Endothelial cell of umbilical vein (primary cell): Measurements from ENCODE around the gene SLC25A34. TPM values are rescaled to one million over a fixed set of nuclear protein-coding genes. Genes with fewer than 3 reads are reported as not detected.

ENCODE experiments used
- BruUV-seq: library from RNA; stranded (reverse); fragments of 400-500 nt; replicated peaks from 2 replicates; lab custom pipeline; 2021; lab: Mats Ljungman, UMichigan
- CTCF ChIA-PET: fragments of 300-600, 350-600 bp; sonication (Branson Sonifier 250); formaldehyde crosslinking; loops from one replicate; lab custom pipeline; 2021; ENCODE audit warnings: antibody characterized with exemption, inconsistent platforms; lab: Charles Lee
- POLR2A ChIA-PET: fragments of 300-600, 350-600 bp; sonication (Branson Sonifier 250); formaldehyde crosslinking; loops from one replicate; lab custom pipeline; 2021; ENCODE audit warnings: antibody characterized with exemption, inconsistent platforms; lab: Charles Lee
- DNase-seq: peaks from one replicate; pipeline ENCODE4 v3.0.0-alpha.2; 2011; ENCODE audit warnings: low read depth, low spot score
- FAIRE-seq: peaks from 2 replicates; lab custom pipeline; 2011; peaks lifted over from hg19 to GRCh38; lab: Jason Lieb, UNC
- H2AFZ ChIP-seq: 2 replicates; pipeline ENCODE4 v1.6.0; 2012; ENCODE audit warnings: low read depth, low read length, control low read depth, inconsistent platforms
- H3K27ac ChIP-seq: 2 replicates; pipeline ENCODE4 v1.5.1; 2011; ENCODE audit warnings: low read depth, mild to moderate bottlenecking, control low read depth, low read length, moderate library complexity; ENCODE audit not compliant: insufficient read depth
- H3K27me3 ChIP-seq, 2 experiments: 2 replicates each; pipeline versions ENCODE4 v1.6.0 to v1.6.1; 2011; ENCODE audit warnings: low read length in 2 of 2, mixed read lengths in 1 of 2; ENCODE audit not compliant: control insufficient read depth in 2 of 2, insufficient read depth in 2 of 2
- H3K36me3 ChIP-seq, 2 experiments: 2 replicates in 1 of 2; 3 replicates in 1 of 2; pipeline ENCODE4 v1.5.1; 2011; ENCODE audit warnings: low read length in 2 of 2, mild to moderate bottlenecking in 1 of 2, moderate library complexity in 1 of 2; ENCODE audit not compliant: control insufficient read depth in 2 of 2, insufficient read depth in 2 of 2; ENCODE audit errors: extremely low read depth in 1 of 2
- H3K4me1 ChIP-seq: 3 replicates; pipeline ENCODE4 v1.5.1; 2011; ENCODE audit warnings: mild to moderate bottlenecking, low read length; ENCODE audit not compliant: control insufficient read depth, insufficient read depth; ENCODE audit errors: extremely low read depth
- H3K4me2 ChIP-seq: 2 replicates; pipeline ENCODE4 v1.6.1; 2011; ENCODE audit warnings: low read length, control low read depth, mixed read lengths; ENCODE audit not compliant: insufficient read depth
- H3K4me3 ChIP-seq, 3 experiments: fragments of 200-600 bp in 1 of 3; sonication (generic), shearing (Covaris generic) in 1 of 3; replicated peaks in 1 of 3; 2 replicates each; pipeline ENCODE4 v1.5.1; 2011 to 2016; ENCODE audit warnings: control low read depth in 3 of 3, low read length in 3 of 3, mild to moderate bottlenecking in 2 of 3, inconsistent platforms in 1 of 3, low read depth in 1 of 3, moderate library complexity in 1 of 3; ENCODE audit not compliant: insufficient read depth in 1 of 3
- H3K79me2 ChIP-seq: 2 replicates; pipeline ENCODE4 v1.6.0; 2012; ENCODE audit warnings: low read length, inconsistent platforms; ENCODE audit not compliant: control insufficient read depth, insufficient read depth
- H3K9ac ChIP-seq: replicated peaks from 2 replicates; pipeline ENCODE3; 2011; ENCODE audit warnings: low read length, control low read depth; ENCODE audit not compliant: insufficient read depth; ENCODE audit errors: extremely low read depth
- H3K9me1 ChIP-seq: replicated peaks from 3 replicates; pipeline ENCODE4 v1.6.0; 2011; ENCODE audit warnings: mild to moderate bottlenecking, low read length; ENCODE audit not compliant: control insufficient read depth, insufficient read depth; ENCODE audit errors: extremely low read depth
- H3K9me3 ChIP-seq: replicated peaks from 2 replicates; pipeline ENCODE4 v1.5.1; 2012; ENCODE audit warnings: low read length, inconsistent platforms; ENCODE audit not compliant: control insufficient read depth, insufficient read depth
- H4K20me1 ChIP-seq: replicated peaks from 2 replicates; pipeline ENCODE3; 2011; ENCODE audit warnings: mild to moderate bottlenecking, low read length; ENCODE audit not compliant: control insufficient read depth, insufficient read depth; ENCODE audit errors: extremely low read depth
- CTCF ChIP-seq, 2 donors: IDR thresholded peaks; 1 replicate in 1 of 2; 2 replicates in 1 of 2; pipeline ENCODE4 v1.5.1; 2011; ENCODE audit warnings: low read length in 2 of 2, mild to moderate bottlenecking in 2 of 2, moderate library complexity in 2 of 2, control low read depth in 1 of 2, inconsistent platforms in 1 of 2, low read depth in 1 of 2; ENCODE audit not compliant: insufficient read depth in 1 of 2; ENCODE audit errors: extremely low read depth in 1 of 2
- EZH2 ChIP-seq: IDR thresholded peaks from 2 replicates; pipeline ENCODE4 v1.6.1; 2012; ENCODE audit warnings: borderline replicate concordance, low read depth, mild to moderate bottlenecking, moderate library complexity, low read length, inconsistent platforms; ENCODE audit not compliant: severe bottlenecking
- FOS ChIP-seq: IDR thresholded peaks from 2 replicates; pipeline ENCODE4 v1.6.1; 2011; ENCODE audit warnings: mild to moderate bottlenecking, low read length, moderate library complexity, borderline replicate concordance; ENCODE audit not compliant: insufficient read depth
- GATA2 ChIP-seq: IDR thresholded peaks from 2 replicates; pipeline ENCODE4 v1.7.0; 2011; ENCODE audit warnings: low read depth, mild to moderate bottlenecking, moderate library complexity, mixed read lengths, low read length; ENCODE audit not compliant: insufficient read length, insufficient read depth
- JUN ChIP-seq: IDR thresholded peaks from 2 replicates; pipeline ENCODE4 v1.6.1; 2011; ENCODE audit warnings: borderline replicate concordance, low read depth; ENCODE audit not compliant: insufficient read length, insufficient read depth
- MAX ChIP-seq: IDR thresholded peaks from 2 replicates; pipeline ENCODE4 v1.6.1; 2011; ENCODE audit not compliant: insufficient read depth, insufficient read length
- MYC ChIP-seq: IDR thresholded peaks from one replicate; pipeline ENCODE4 v1.6.1; 2011; ENCODE audit warnings: mild to moderate bottlenecking, low read depth, low read length
- POLR2A ChIP-seq: IDR thresholded peaks from 2 replicates; pipeline ENCODE4 v1.6.1; 2012; ENCODE audit warnings: low read depth, mild to moderate bottlenecking, control low read depth, low read length
- POLR2AphosphoS5 ChIP-seq: IDR thresholded peaks from 2 replicates; pipeline ENCODE4 v1.6.1; 2012; ENCODE audit warnings: low read depth, mild to moderate bottlenecking, control low read depth, low read length, moderate library complexity; ENCODE audit not compliant: insufficient read depth
- dilution Hi-C: fragments of 300-500 bp; cut with MboI; formaldehyde crosslinking; loops from one replicate; pipeline ENCODE4 v1.15.0; 2019; ENCODE audit warnings: low sequenced_read_pairs; ENCODE audit not compliant: extremely low pct_ligation_motif_present
- intact Hi-C: fragments of 100-400 bp; cut with micrococcal nuclease; formaldehyde crosslinking; loops from one replicate; pipeline ENCODE4 v1.10.0; 2022
- polyA plus RNA-seq, 4 experiments: library from polyadenylated mRNA; depleted of rRNA in 3 of 4; stranded (reverse) in 3 of 4; unstranded in 1 of 4; fragments of >200 nt; gene quantifications; 2 replicates each; pipeline versions ENCODE4 v1.2.1 to v1.2.3, GENCODE V29; 2011 to 2012; ENCODE audit warnings: missing spikeins in 1 of 4
- total RNA-seq: library from RNA; stranded (reverse); gene quantifications from 2 replicates; pipeline ENCODE4 v1.2.3, GENCODE V29; 2021

The SLC25A34 gene
- total and polyA plus RNA-seq, 2 donors (not counting 3 experiments of a cell fraction or from before 2014, with no cell fraction given) = 0.90 to 1.1 TPM

GRCh38 chr1:15704526-15705183 is 31.4 kb upstream of the SLC25A34 start:
- CTCF ChIA-PET = interaction anchor here (0.9 kb wide), 1 partner anchor 10 kb away, joined by 3 read pairs; no protein-coding TSS in a partner anchor
- no peak overlapping the region for H3K4me3 ChIP-seq

More at GRCh38 chr1:15704526-15705183, 31.4 kb upstream of the SLC25A34 start:
- intact Hi-C loops (no loop called here), dilution Hi-C loops (no loop called here)
- FAIRE-seq = no peak
- Histone ChIP-seq H3K9me1 (no peaks in the 10 kb centered on the region), H2AFZ (no peak overlapping the region), H3K79me2 (peaks cover 42% of the 10 kb centered on the region), H3K36me3 (peaks cover 0 to 4% of the 10 kb centered on the region in 2 experiments), H3K4me2 (no peak overlapping the region), H3K27ac (no peak overlapping the region), H3K9me3 (no peaks in the 10 kb centered on the region), H4K20me1 (peaks cover 2% of the 10 kb centered on the region), H3K27me3 (no peaks in the 10 kb centered on the region), H3K9ac (no peak overlapping the region), H3K4me1 (no peaks in the 10 kb centered on the region)
- no TSS peak for BruUV-seq
- DNase-seq = no peak
- TF ChIP-seq MYC (no peak), FOS (no peak), MAX (no peak), EZH2 (no peak), POLR2A (no peak), GATA2 (no peak), JUN (no peak), CTCF (IDR thresholded peaks at IDR 0.05; ENCODE audit: extremely low read depth in 1 of 2, insufficient read depth in 1 of 2, low read depth in 1 of 2, low read length in 2 of 2) (no peak), POLR2AphosphoS5 (no peak)
- POLR2A ChIA-PET = no interaction called here
